HG03103 (cell line): ENCODE data around the gene SPTBN1.
"Not testable (repeated sequence)": the region's sequence is repeated elsewhere in the genome, so short reads cannot be mapped to it uniquely, and the experiment has no call there.

ENCODE experiments used
- ATAC-seq: cut with Tn5 transposase; IDR thresholded peaks from one replicate; pipeline ENCODE4 v1.9.1; 2021; ENCODE audit warnings: low read depth; ENCODE audit not compliant: unreplicated experiment

Gene SPTBN1

GRCh38 chr2:54497763-54498680 is 41.9 kb downstream of the SPTBN1 start:
- no peak for ATAC-seq

- no peak for ATAC-seq
Observed at GRCh38 chr2:54499661-54500060, 43.5 kb downstream of the SPTBN1 start.

- no peak for ATAC-seq
Observed at GRCh38 chr2:54500404-54501205, 44.5 kb downstream of the SPTBN1 start.

GRCh38 chr2:54502731-54503130 is 46.6 kb downstream of the SPTBN1 start:
- ATAC-seq, result no peak

- peak; percentile 60 for ATAC-seq
Observed at GRCh38 chr2:54503192-54503591, 47.1 kb downstream of the SPTBN1 start.

- ATAC-seq, result no peak
Observed at GRCh38 chr2:54503828-54504227, 47.7 kb downstream of the SPTBN1 start.

GRCh38 chr2:54504866-54505265 is 48.7 kb downstream of the SPTBN1 start:
- ATAC-seq, result no peak

- no peak for ATAC-seq
Observed at GRCh38 chr2:54508541-54508940, 52.4 kb downstream of the SPTBN1 start.

GRCh38 chr2:54509043-54509442 is 52.9 kb downstream of the SPTBN1 start:
- ATAC-seq, result not testable (repeated sequence)

GRCh38 chr2:54510916-54511315 is 54.8 kb downstream of the SPTBN1 start:
- ATAC-seq, result no peak

GRCh38 chr2:54512183-54512582 is 56.1 kb downstream of the SPTBN1 start:
- no peak for ATAC-seq

- ATAC-seq, result no peak
Observed at GRCh38 chr2:54512663-54513362, 56.7 kb downstream of the SPTBN1 start.

GRCh38 chr2:54513363-54513715 is 57.2 kb downstream of the SPTBN1 start:
- no peak for ATAC-seq

GRCh38 chr2:54514822-54515569 is 58.9 kb downstream of the SPTBN1 start:
- ATAC-seq, result no peak

GRCh38 chr2:54516842-54517241 is 60.7 kb downstream of the SPTBN1 start:
- no peak for ATAC-seq

GRCh38 chr2:54518016-54518415 is 61.9 kb downstream of the SPTBN1 start:
- ATAC-seq, result not testable (repeated sequence)

GRCh38 chr2:54518430-54518829 is 62.3 kb downstream of the SPTBN1 start:
- no peak for ATAC-seq

- no peak for ATAC-seq
Observed at GRCh38 chr2:54519841-54520459, 63.8 kb downstream of the SPTBN1 start.

- ATAC-seq, result no peak
Observed at GRCh38 chr2:54520687-54521086, 64.6 kb downstream of the SPTBN1 start.
